DMS153 treated with DMSO at 0.1 percent for 48 hours (cell line): ENCODE measurements around the gene UPF1.

ENCODE experiments used
- DNase-seq: peaks from one replicate; lab custom pipeline; 2025; ENCODE audit not compliant: unreplicated experiment; lab: John Stamatoyannopoulos, UW

UPF1 gene

DNA sequence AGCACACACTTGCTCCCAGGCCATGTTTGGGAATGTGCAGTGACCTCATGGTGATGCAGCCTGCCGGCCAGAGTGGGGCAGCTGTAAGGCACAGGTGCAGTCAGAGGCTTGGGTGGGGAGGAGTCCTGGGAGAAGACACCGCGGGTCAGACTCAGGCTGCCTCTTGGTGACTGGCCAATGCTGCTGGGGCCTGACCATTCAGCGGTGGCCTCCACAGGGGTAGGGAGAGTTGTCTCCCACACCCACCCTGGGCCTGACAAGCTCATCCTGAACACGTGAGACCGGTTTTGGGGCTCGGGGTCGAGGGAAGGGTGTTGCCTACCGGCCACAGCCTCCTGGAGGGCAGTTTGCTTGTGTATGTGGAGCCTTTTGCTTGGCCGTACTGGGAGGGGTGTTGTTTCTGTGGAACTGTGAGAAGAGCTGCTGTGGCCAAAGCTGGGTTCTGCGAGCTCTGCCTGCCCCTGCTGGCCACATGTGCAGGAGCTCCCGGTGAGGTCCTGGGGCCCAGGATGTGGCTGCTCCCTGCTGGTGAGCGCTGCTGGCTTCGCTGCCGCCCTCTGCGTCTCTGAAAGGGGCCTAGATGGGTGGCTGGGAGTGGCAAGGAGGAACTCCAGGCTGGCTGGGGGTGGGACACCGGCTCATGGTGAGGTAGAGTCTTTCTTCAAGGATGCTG is 22.1 kb downstream of the UPF1 start:
- DNase-seq: no peak

DNA sequence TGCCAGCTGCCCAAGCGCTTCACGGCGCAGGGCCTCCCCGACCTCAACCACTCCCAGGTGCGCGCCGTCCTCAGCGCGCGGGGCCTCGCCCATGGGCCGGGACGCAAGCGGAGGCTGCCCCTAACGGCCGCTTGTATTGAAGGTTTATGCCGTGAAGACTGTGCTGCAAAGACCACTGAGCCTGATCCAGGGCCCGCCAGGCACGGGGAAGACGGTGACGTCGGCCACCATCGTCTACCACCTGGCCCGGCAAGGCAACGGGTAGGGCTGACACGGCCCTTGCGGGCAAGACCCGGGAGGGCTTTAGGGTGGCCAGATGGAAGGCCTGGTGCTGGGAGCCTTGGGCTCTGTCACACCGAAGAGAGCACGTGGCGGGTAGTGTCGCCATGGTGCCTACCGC is 23.2 kb downstream of the UPF1 start:
- DNase-seq: no peak

DNA sequence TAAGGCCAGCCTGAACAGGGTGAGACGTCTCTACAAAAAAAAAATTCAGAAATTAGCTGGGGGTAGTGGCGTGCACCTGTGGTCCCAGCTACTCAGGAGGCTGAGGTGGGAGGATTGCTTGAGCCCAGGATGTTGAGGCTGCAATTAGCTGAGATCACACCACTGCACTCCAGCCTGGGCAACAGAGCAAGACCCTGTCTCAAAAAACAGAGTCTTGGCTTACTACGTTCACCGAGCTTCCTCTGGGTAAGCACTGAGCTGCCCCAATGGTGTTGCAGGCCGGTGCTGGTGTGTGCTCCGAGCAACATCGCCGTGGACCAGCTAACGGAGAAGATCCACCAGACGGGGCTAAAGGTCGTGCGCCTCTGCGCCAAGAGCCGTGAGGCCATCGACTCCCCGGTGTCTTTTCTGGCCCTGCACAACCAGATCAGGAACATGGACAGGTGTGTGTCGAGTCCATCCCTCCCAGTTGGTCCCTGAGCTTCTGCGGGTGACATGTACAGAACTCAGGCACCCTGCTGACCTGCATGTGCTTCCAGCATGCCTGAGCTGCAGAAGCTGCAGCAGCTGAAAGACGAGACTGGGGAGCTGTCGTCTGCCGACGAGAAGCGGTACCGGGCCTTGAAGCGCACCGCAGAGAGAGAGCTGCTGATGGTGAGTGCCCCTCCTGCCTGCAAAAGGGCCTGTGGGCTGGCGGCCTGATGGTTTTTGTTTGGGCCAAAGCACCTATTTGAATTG is 24.1 kb downstream of the UPF1 start:
- no peak for DNase-seq

DNA sequence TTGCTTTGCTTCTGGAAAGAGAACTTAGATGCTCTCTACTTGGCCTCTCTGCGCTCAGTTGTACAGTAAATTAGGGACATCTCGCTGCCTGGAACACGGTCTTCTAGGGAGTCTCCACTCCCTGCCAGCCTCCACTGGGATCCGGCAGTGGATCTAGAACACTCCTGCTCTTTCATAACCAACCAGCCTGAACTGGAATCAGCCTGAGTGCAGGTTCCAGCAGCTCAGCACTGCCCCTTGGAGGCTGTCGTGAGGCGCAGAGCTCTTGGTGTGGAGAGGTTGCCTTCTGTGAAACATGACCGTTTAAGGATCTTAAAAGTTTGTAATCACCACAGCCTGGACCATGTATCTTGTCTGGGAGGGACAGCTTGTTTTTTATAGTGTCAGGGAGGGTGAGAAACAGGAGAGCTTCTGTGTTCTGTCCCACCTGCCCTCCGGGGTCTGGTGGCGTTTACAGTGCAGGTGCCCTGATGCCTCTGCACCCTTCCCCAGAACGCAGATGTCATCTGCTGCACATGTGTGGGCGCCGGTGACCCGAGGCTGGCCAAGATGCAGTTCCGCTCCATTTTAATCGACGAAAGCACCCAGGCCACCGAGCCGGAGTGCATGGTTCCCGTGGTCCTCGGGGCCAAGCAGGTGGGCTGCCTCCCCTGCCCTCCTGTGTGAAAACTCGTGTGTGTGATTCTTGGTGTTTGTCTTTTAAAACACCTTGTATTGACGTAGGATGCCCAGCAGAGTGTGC is 24.8 kb downstream of the UPF1 start:
- DNase-seq: no peak

DNA sequence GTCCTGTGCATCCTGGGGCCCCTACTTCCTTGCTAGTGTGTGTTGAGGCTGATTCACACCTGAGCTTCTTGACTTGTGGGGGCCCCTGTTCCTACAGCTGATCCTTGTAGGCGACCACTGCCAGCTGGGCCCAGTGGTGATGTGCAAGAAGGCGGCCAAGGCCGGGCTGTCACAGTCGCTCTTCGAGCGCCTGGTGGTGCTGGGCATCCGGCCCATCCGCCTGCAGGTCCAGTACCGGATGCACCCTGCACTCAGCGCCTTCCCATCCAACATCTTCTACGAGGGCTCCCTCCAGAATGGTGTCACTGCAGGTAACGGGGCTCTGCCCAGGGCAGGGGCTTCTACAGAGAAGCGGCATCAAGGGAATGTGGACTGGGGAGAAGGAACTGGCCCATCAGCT is 25.5 kb downstream of the UPF1 start:
- DNase-seq: no peak

DNA sequence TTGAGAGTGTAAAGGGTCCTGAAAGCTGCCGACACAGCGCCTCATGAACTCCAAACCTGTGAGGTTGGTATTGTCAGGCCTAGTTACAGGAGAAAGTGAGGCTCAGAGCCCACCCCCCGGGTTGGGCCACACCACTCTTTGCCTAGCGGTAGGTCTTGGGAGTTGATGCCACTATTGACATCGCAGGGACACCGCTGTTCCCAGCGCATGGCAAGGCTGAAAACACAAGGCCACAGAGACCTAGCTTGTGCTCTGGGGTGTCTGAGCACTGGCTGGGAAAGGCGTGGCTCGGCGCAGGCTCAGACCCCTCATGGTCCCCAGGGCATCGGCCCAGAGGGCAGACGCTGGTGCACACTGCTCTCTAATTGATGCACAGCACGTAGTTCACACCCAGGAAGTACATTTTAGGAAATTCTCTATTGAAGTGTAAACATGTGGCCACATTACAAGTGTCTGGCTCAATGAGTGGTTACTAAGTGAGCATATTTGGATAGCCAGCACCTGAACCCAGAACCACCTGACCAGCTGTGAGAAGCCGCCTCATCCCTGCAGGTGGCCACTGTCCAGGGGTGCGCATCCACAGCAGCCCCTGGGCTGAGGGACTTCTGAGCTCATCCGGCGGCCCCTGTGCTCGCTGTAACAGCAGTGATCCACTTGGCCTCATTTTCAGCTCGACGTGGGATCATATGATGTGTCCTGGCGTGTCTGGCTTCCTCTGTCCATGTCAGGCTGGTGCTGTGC is 27.3 kb downstream of the UPF1 start:
- DNase-seq: no peak

DNA sequence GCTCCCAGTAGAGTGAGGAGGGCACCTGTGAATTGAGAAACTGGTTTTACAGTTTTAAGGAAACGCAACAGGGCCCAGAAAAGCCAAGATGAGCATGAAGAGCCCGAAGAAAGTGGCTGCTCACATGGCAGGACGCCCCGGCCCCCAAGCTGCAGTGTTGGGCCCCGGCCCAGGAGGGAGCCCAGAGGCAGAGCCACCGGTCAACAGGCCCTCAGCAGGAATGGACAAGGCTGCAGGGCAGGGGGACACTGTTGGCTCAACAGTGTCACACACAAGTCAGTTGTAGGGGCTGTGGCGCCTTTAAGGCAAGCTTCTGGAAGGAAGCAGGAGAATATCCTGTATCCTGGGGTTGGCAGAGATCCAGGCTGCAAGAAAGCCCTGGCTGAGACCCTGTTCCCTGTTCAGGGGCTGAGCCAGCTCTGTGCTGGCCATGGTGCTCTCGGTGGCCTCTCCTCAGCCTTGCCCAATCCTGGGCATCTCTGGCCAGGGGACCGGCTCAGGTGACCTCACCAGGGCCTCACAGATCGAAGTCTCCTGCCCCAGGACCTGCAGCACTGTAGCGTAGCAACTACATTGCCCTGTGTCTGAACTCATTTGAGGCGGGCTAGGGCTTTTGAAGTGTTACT is 28.0 kb downstream of the UPF1 start:
- no peak for DNase-seq

DNA sequence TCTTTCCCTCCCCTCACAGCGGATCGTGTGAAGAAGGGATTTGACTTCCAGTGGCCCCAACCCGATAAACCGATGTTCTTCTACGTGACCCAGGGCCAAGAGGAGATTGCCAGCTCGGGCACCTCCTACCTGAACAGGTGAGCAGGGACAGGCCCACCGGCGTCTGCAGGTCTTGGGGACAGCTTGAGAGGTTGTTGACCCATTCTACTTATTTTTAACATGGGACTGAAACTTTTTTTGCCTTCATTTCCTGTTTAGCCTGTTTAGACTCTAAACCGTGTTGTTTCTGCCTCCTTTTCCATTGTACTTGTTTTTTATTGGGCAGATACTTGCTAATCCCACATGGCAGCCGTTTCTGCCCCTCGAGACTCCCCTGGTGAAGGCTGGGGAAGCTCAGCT is 28.5 kb downstream of the UPF1 start:
- no peak for DNase-seq

DNA sequence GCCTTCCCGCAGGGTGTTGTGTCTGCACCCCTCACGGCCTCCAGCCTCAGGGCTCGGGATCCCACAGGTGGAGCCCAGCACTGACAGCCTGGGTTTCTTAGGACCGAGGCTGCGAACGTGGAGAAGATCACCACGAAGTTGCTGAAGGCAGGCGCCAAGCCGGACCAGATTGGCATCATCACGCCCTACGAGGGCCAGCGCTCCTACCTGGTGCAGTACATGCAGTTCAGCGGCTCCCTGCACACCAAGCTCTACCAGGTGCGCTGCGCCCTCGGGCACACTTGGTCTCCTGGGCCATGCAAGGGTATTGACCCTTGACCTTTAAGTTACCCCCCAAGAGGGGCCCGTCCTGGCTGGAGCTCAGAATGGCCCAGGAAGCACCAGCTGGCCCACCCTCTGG is 29.0 kb downstream of the UPF1 start:
- no peak for DNase-seq

DNA sequence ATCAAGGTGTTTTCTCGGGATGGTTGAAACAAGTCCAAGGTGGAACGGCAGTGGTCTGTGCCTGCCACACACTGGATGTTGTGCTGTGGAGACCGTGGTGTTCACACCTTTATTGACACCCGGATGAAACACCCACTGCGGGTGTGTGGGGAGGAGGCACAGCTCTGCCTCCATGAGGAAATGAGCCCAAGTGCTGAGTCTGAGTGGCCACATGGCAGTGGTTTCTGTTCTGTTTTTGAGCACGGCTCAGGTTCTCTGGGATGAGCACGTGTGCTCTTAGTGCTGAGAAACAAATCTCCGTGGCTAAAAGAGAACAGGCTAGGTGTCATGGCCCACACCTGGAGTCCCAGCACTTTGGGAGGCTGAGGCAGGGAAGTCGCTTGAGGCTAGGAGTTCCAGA is 29.5 kb downstream of the UPF1 start:
- no peak for DNase-seq

DNA sequence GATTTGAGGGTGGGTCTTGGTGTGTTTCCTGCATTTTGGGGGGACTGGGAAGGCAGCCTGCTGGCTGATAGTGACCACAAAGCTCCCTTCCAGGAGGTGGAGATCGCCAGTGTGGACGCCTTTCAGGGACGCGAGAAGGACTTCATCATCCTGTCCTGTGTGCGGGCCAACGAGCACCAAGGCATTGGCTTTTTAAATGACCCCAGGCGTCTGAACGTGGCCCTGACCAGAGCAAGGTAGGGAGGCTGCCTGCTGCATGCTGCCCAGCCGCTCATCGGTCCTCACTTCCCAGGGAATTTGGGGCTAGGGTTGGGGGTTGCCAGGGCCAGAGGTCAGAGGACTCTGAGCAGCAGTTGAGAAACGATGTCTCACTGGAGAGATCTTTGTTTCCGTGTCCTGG is 30.2 kb downstream of the UPF1 start:
- DNase-seq: no peak

DNA sequence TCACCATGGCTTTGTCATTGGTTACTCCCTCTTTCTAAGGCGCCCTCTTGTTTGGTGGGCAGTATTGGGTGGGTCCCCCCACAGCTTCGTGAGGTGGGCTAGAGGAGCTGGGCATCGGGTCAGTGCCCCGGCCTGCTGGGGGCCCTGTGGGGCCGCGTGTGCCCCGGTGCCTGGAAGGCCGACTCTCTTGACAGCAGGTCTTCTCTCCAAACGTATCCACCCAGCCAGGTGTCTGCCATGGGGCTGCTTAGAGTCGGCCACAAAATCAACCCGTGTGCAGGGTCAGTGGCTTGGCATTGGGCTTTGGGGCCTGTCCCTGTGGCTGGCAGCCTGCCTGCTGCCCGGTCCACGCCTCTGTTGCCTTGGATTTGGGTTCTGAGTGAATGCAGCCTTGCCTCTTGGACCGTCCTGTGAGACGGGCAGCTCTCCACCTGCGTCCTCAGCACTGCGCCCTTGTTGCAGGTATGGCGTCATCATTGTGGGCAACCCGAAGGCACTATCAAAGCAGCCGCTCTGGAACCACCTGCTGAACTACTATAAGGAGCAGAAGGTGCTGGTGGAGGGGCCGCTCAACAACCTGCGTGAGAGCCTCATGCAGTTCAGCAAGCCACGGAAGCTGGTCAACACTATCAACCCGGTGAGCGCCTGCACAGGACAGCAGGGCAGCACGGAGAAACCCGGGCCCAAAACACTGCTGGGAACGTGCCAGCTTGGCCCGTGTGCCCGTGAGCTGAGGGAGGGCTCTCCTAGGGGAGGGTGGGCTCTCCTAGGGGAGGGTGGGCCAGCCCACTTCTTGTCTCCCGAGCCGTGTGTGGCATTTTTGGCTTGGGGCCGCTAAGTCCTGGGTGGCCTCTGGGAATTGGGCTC is 31.4 kb downstream of the UPF1 start:
- no peak for DNase-seq

DNA sequence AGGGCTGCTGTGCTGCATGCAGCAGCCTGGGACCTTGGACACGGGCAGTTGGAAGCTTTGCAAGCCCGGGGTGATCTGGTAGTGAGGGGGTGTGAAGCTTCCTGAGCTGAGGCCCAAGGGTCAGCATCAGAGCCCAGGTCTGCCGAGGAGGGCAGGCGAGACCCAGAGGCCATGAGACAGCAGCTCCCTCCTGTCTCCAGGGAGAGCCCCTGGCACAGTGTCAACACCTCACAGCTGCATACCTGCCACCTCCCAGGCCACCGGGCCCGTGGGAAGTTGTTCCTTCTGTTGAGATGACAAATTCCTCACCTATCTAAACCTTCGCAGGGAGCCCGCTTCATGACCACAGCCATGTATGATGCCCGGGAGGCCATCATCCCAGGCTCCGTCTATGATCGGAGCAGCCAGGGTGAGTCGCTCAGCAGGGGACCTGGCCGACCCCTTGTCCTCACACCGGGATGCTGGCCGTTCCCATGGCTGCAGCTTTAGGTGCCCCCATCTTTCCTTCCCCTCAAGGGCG is 32.1 kb downstream of the UPF1 start:
- DNase-seq: no peak

DNA sequence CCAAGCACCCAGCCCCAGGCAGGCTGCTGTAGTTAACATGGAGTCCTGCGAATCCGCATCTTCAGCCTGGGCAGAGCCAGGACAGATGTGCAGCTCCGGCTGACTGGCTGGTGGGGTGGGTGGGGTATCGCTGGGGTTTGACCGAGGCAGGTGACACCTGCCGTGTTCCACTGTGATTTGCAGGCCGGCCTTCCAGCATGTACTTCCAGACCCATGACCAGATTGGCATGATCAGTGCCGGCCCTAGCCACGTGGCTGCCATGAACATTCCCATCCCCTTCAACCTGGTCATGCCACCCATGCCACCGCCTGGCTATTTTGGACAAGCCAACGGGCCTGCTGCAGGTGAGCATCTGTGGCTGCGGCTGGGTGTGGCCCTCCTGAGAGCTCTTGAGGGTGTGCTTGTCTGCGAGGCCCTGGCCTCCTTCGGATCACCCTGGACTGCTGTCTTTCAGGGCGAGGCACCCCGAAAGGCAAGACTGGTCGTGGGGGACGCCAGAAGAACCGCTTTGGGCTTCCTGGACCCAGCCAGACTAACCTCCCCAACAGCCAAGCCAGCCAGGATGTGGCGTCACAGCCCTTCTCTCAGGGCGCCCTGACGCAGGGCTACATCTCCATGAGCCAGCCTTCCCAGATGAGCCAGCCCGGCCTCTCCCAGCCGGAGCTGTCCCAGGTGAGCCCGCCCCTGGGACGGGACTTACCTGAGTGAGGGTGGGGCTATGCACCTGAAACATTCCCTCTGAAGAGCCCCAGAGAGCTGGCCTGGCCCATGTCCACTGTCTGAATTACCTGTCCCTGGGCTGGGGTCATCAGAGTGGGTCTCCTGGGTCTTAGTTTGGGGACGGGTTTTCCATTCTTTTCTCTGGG is 33.6 kb downstream of the UPF1 start:
- DNase-seq: no peak

DNA sequence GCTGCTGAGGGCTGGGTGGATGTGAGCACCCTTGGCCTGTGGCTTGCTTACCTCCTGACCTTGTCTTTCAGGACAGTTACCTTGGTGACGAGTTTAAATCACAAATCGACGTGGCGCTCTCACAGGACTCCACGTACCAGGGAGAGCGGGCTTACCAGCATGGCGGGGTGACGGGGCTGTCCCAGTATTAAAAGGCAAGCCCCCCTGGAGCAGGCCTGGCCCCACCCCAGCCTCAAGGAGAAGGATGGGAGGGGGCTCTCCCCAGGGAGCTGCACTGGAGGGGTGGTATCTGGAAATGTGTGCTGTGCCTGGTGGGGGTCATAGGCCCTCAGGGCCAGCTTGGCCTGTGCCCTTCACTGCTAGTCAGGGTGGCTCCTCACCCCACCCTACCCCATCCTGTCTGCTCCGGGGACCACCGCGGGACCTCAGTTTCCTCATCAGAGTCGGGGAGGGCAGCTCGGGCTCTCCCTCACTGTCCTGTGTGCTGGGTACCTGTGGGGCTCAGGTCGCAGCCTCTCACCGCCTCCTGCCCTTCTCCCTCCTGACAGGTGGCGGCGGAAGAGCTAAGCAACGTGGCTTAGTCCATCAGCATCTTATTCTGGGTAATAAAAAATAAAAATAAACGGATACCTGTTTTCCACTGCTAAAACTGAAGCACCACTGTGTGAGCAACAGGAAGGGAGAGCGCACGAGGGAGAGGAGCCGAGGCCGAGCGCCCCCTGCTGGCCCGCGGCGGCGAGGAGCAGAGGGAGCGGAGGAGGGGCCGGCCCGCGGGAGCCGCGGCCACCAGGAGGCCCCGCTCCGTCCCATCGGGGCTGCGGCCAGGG is 34.4 kb downstream of the UPF1 start:
- DNase-seq: no peak

DNA sequence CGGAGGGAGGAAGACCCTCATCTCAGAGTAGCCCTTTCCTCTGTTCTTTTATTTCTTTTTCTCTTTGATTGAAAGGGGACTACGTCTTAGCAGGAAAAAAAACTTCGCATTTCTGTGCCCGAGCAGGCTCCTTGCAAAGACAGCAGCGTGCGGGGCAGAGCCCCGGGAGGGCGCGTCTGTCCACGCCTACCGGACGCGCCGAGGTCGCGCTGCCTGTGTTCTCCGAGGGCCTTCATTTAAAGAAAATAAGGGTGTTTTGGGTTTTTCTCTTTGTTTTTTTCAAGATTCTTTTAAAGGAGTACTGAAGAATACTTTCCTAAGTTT is 35.0 kb downstream of the UPF1 start:
- DNase-seq: no peak

DNA sequence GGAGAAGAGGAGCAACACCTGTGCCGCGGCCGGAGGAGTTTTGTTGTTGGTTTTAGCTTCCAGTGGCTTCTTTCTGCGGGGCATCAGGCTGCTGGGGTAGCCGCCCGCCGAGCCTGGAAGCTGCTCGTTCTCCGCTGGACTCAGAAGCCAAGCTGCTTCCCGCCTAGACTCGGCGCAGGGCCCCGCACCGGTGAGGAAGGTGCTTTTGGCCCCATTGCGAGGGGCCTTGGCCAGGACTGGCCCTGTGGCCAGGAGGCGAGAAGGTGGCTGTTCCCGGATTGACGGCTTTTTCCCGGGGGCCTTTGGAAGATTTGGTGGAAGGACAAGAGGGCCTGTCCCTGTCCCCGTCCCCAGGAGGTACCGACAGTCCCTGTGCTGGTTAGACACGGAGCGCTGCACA is 35.4 kb downstream of the UPF1 start:
- no peak for DNase-seq

DNA sequence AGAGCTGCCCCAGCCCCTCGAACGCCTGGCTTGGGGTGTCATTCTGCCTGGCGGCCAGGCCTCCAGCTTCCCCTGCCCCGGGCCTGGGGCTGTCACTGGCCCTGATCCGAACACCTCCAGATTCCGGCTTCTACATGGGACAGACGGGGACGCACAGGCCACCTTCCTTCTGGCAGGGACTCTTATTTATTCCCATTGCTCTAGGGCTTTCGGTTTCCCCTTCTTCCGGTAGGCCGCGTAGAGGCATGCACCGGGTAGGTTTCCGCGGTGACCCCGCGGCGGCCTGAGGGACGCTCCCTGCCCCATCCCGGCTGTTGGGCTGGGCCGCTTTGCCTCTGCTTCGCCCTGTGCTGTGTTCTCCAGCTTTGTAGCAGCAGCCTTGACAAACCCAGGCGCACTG is 36.0 kb downstream of the UPF1 start:
- DNase-seq: no peak
